Fibroblast of peridontal ligament (primary cell): Measurements from ENCODE around the gene CDK14.

Experiments
- DNase-seq: peaks from one replicate; pipeline ENCODE4 v3.0.0-alpha.2; 2010; ENCODE audit errors: extremely low read depth

Gene CDK14

GRCh38 chr7:90677486-90678404, 81.6 kb downstream of the CDK14 start:
- DNase-seq: no peak

- DNase-seq: no peak
Measured at GRCh38 chr7:90678986-90679385, 82.9 kb downstream of the CDK14 start.

- no peak for DNase-seq
Measured at GRCh38 chr7:90680484-90680883, 84.4 kb downstream of the CDK14 start.

GRCh38 chr7:90681336-90682022, 85.4 kb downstream of the CDK14 start:
- no peak for DNase-seq

- peak; percentile 65 for DNase-seq
Measured at GRCh38 chr7:90686146-90686545, 90.0 kb downstream of the CDK14 start.

- DNase-seq: no peak
Measured at GRCh38 chr7:90688810-90689209, 92.7 kb downstream of the CDK14 start.

GRCh38 chr7:90689260-90689659, 93.1 kb downstream of the CDK14 start:
- no peak for DNase-seq

GRCh38 chr7:90690159-90690858, 94.2 kb downstream of the CDK14 start:
- DNase-seq: no peak

GRCh38 chr7:90692396-90692795, 96.3 kb downstream of the CDK14 start:
- no peak for DNase-seq

- DNase-seq: no peak
Measured at GRCh38 chr7:90692947-90693346, 96.8 kb downstream of the CDK14 start.

- no peak for DNase-seq
Measured at GRCh38 chr7:90693939-90694338, 97.8 kb downstream of the CDK14 start.

- DNase-seq: no peak
Measured at GRCh38 chr7:90698616-90699015, 102.5 kb downstream of the CDK14 start.

GRCh38 chr7:90701021-90701420, 104.9 kb downstream of the CDK14 start:
- peak; percentile 32 for DNase-seq

GRCh38 chr7:90701771-90702170, 105.7 kb downstream of the CDK14 start:
- no peak for DNase-seq

- no peak for DNase-seq
Measured at GRCh38 chr7:90705391-90706071, 109.4 kb downstream of the CDK14 start.

- DNase-seq: peak; percentile 57
Measured at GRCh38 chr7:90706072-90706716, 110.1 kb downstream of the CDK14 start.

- peak; percentile 38 for DNase-seq
Measured at GRCh38 chr7:90708841-90709317, 112.8 kb downstream of the CDK14 start.

GRCh38 chr7:90709501-90710465, 113.7 kb downstream of the CDK14 start:
- peak; percentile 82 for DNase-seq

- no peak for DNase-seq
Measured at GRCh38 chr7:90710466-90710850, 114.3 kb downstream of the CDK14 start.

GRCh38 chr7:90713628-90714027, 117.5 kb downstream of the CDK14 start:
- DNase-seq: no peak
